CD4-positive, alpha-beta T cell treated with Interleukin-1 beta for 1 hour (primary cell): ENCODE results near the gene TANGO2.
A peak's percentile ranks its signal among the peaks of the same experiment; 100 is the strongest.

ENCODE experiments used
- DNase-seq, 2 donors: peaks; one replicate each; pipeline ENCODE4 v3.0.0-alpha.2; 2020 to 2022

TANGO2 gene

DNA sequence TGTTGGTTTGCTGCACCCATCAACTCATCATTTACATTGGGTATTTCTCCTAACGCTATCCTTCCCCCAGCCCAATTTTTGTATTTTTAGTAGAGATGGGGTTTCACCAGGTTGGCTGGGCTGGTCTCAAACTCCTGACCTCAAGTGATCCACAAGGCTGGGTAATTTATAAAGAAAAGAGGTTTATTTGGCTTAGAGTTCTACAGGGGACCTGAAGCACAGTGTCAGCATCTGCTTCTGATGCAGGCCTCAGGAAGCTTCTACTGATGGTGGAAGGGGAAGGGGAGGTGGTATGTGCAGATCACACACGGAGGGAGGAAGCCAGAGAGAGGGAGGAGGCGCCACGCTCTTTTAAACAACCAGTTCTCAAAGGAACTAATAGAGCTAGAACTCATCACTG is 25.8 kb downstream of the TANGO2 start:
- no peak for DNase-seq

DNA sequence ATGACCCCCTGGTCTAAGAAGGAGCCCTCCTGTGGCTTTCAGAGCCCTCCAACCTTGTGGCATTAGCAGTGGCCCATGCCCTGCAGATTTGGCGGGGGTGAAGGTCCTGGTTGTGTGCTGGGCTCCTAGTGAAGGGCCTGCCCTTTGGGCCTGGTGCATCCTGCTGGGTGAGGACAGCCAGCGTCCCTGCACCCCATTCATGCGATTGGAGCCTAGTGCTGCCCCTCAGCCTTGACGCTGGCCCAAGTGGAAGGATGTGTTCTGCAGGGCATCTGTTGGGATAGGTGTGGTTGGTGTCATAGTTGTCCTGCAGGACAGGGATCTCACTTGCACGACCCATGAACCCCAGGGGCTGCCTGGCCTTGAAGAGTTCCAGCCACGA is 31.0 kb downstream of the TANGO2 start:
- DNase-seq = no peak

DNA sequence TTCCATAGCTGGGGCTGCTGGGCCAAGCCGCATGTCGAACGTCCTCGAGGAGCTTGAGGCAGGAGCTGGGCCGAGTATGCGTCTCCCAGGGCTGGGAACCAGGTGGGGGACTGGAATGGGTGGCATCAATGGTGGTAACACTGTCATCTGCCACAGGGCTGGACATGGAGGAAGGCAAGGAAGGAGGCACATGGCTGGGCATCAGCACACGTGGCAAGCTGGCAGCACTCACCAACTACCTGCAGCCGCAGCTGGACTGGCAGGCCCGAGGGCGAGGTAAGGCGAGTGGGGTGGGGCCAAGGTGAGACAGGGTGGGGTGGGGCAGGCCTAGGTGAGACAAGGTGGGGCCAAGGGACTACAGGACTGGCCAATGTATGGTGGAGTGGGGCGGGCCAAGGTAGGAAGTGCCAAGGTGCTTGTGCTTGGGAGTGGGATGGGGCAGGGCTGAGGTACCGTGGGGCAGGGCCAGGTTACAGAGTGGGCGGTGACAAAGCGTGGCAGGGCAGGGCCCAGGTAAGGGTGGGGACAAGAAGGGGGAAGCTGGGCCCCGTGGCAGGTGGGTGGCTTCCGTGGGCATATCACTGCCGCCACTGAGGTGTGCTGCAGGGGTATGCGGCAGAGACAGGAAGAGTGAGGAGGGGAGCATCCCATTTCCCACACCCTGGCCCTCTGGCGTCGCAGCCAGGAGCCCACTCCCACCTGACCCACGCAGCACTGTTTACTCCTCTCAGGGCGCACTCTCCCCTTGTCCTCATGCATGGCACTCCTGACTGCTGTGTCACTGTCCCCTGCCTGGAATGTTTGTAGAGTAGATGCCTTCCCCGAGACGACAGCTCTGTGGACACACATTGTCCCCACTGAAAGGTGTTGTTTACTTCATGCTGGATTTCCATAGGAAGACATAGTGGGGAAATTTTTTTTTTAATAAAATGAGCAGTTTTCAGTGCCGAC is 31.7 kb downstream of the TANGO2 start:
- DNase-seq = no peak

DNA sequence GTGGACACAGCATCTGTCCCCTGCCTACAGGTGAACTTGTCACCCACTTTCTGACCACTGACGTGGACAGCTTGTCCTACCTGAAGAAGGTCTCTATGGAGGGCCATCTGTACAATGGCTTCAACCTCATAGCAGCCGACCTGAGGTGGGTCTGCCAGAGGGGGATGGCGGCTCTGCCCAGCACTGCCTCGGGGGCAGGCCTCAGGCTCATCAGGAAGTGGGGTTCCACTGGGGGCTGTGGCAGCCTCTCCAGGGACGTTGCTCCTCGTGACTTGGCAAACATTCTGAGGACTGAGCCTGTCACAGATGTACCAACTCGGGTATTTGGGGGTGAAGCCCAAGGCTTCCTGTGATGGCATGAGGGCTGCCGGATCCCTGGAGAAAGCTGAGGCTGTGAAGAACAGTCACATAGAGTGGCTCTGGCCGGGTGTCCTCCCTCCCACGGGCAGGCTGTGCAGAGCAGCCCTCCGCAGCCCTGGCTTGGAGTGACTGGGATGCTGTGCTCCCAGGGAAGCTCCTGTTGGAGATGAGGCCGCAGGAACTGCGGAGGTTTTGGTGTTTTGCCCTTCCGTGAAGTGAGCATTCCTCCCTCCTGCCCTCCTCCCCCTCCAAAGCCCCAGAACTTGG is 32.6 kb downstream of the TANGO2 start:
- DNase-seq = no peak

DNA sequence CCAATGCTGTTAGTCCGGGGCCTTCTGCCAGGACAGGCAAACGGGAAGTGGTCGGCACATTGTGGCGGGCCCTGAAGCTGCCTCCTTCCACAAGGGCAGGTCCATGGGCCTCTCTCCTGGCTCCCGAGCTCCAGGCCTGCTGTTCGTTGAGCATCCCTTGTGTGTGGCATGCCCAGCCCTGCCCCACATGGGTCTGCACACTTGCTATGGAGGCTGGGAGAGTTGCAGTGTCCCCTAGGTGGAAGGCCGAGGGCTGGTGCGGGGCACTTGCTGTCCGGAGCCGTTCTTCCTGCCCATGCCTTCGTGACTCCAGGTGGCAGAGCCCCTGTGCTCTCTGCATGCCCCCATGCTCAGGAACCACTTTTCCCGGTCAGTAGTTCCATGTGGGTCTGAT is 33.1 kb downstream of the TANGO2 start:
- no peak for DNase-seq

DNA sequence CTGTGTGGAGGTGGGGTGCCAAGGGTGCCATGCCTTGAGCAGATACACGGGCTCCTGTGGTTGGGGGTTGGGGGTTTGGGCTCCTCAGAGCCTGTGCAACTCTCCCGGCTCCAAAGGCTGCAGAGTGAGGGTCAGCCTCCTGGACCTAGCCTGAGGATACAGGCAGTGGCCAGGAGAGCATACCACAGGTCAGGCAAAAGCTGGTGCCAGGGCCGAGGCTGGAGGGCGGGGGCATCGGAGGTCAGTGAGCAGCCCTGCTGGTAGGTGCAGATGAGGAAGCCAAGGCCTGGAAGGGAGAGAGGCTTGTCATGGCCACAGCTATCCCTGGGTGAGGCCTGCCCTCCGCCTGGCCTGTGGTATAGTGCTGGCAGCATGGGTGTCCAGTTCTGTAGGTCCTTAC is 33.6 kb downstream of the TANGO2 start:
- no peak for DNase-seq

DNA sequence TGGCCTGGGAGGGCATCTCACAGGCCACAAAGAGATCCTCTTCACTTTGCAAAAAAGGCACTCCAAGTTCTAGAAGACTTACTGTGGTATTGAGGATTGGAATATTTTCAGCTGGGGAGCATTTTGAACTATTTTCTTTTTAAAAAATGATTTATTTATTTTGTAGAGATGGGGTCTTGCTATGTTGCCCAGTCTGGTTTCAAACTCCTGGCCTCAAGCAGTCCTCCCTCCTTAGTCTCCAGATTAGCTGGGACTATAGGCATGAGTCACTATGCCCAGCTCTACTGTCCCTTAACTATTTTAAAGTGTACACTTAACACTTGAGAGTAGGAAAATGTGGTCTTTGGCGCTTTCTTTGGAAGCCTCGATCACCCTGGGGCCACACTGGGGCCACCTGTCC is 34.2 kb downstream of the TANGO2 start:
- DNase-seq = no peak

DNA sequence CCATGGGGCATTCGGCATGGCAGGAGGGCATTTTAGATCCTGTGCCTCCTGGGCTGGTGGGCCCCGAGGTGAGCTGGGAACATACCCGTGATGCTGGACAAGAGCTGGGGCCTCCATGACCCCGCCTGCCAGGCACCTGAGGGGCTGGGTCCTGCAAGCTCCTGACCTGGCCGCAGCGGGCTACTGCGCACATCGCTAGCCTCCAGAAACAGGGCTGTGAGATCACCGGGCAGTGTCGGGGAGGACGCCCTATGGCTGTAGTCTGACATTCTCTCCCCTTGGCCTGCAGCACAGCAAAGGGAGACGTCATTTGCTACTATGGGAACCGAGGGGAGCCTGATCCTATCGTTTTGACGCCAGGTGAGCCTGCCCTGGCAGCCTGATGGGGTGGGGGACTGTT is 34.7 kb downstream of the TANGO2 start:
- no peak for DNase-seq

DNA sequence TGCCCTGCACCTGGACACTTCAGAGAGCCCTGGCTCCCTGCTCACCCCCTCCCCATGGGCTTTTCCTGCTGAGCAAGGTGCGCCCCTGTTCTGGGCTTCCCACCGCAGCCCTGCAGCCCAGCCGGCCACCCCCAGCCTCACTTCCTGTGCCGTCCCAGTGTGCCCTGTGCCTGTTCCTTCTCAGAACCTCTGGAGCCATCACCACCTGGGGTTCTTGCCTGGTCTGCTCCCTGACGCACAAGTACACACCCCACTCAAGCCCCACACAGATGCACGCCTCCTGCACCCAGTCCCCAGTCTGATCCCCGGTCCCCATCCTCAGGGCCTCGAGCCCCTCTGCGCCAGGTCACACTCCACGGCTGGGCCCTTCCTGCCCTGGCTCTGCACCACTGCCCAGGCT is 35.3 kb downstream of the TANGO2 start:
- DNase-seq = no peak

DNA sequence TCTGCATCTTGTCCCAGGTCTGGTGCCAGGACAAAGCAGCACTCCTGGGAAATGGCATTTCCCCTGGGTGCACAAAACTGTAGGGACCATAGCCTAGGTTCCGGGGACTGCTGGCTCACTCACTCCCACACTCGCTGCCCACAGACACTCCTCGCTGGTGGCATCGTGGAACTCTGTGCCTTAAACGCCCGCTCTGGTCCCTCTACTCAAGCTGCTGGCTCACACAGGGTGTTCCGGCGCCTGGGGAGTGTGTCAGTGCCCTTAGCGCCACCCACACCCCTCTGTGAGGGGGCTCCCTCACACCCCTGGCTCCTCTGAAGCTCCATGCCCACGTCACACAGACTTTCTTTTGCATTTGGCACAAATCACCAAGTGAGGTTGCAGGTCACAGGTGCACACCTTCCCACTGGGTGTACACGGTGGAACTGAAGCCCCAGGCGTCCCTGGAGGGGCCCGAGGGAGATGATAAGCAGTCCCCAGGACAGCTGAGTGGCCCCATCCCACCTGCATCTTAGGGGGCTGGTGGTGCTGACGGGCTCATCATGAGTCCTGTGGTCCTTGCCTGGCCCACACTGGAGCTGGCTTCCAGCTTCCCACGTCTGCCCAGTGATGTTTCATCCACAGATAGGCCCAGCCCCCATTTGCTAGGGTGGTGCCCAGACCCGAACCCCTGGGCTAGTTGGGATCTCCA is 35.9 kb downstream of the TANGO2 start:
- no peak for DNase-seq

DNA sequence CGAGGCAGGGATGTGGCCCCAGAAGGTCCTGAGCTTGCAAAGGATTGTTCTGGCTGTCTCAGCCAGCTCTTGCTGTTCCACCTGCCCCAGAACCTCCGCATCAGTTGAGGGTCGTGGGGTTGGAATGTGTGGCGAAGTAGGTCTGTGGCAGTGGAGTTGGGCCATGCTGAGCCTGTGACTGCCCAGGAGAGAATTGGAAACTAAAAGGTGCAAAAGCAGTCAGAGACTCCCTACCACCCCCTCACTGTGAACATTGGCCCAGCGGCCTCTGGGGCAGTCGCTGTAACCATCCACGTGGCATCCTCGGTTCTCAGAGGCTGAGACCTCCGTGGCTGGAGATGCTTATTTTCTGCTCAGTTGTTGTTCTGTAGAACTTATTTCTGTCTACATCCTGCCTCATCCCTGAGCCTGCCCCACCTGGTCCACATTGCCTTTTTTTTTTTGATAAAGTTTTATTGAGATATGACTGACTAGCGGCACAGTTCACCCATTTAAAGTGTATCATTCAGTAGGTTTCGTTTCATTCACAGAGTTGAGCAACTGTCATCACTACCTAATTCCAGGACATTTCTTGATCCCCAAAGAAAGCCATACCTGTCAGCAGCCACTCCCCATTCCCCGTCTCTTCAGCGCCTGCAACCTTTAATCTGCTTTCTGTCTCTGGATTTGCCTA is 36.8 kb downstream of the TANGO2 start:
- no peak for DNase-seq

DNA sequence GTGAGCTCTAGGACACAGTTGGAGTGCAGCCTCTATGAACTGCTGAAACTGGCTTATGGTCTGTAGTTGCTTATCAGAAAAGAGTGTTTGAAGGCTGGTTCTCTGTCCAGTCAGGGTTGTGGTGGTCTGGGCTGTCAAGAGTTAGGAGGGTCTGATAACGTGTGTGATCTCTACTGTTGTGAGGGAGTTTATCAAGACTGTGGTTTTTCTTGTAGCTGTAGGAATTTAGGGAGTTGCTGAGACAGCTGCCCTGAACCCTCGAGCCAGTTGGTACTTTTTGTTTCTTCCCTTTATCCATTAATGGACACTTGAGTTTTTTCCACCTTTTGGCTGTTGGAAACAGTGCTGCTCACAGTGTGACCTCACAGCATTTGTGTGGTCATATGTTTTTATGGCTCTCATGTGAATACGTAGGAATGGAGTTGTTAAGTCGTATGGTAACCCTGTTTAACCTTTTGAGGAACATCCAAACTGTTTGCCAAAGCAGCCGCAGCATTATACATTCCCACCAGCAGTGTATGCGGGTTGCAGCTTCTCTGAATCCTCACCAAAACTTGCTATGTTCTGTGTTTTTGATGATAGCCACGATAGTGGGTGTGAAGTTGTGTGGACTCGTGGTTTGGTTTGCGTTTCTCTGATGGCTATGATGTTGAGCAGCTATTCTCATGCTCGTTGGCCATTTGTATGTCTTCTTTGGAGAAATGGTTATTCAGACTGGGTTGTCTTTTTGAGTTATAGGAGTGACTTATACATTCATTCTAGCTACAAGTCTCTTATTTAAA is 38.3 kb downstream of the TANGO2 start:
- DNase-seq = no peak

DNA sequence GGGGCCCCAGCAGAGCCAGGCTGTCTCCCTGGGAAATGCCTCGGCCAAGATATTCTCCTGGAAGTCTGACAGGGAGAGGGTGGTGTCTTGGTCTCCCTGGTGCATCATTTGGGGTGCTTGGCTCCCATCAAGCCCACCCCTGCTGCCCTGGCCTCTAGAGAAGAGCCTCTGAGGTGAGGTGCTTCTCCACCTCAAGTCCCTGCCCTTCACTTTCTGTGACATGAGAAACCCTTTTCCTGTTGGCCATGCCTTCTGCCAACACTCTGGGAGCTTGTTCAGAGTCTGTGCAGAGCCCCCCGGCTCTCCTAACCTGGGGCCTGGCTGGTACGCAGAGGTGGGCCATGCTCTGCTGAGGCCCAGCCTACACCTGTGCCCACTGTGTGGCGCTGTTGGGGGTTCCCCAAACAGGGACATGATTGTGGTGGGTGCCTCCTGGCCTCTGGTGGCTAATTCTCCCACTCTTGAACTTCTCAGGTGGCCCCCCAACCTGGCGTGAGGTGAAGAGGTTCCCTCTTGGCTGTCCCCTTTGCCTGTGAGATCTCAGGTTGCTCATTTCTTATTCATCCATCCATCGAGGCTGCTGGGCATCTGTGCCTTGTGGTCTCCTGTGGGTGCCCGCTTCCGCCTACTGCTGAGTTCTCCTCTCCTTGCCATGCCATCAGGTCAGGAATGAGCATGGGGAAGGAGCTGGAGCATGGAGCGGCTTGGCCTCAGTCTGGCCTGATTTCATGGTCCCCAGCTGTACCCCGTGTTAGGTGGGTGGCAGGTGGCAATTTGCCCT is 40.0 kb downstream of the TANGO2 start:
- DNase-seq = peak in 1 of 2 donors; percentile 11

DNA sequence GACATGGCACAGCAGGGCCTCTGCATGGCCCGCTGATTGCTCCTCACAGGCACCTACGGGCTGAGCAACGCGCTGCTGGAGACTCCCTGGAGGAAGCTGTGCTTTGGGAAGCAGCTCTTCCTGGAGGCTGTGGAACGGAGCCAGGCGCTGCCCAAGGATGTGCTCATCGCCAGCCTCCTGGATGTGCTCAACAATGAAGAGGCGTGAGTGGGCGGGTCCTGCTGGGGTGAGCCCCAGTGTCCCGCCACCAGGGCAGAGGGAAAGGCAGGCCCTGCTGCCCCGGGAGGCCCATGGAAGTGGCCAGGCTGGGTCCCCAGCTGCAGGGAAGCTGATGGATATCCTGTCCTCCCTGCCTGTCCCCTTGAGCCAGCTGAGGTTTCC is 40.6 kb downstream of the TANGO2 start:
- DNase-seq = no peak

DNA sequence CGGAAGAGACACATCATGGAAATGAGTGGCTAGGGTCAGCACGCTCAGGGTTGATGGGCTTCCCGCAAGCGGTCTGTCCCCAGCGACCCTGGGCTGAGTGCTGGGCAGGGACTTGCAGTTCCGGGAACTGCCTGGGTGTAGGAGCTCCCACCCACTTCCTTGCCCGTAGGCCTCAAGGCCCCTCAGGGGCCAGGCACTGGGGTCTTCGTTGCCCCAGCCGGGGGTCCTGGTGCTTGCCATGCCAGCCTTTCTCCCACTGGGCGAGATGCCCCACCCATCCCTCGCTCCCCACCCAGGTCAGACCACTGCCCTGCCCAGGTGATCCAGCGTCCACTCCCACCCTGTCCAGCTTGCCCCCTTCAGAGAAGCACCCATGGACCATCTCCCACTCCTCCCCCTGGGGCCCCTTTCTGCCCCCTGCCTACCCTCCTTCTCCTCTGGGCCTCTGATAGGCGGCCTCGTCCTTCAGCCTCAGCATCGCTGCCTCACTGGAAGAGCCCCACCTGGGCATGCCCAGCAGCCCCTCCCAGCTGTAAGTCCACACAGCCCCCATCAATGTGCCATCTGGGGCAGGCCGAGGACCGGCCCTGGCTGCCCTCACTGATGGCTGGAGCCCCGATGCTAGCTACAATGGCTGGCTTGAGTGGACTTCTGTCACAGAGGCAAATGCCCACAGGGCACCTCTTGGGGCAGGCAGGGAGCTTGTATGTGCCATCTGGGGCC is 41.3 kb downstream of the TANGO2 start:
- no peak for DNase-seq

DNA sequence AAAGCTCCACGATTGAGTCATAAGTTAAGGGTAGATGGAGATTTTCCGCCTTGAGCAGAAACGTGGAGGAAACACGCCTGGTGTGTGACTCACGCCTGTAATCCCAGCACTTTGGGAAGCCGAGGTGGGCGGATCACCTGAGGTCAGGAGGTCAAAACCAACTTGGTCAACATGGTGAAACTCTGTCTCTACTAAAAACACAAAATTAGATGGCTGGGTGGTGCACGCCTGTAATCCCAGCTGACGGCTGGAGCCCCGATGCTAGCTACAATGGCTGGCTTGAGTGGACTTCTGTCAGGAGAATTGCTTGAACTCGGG is 41.8 kb downstream of the TANGO2 start:
- no peak for DNase-seq

DNA sequence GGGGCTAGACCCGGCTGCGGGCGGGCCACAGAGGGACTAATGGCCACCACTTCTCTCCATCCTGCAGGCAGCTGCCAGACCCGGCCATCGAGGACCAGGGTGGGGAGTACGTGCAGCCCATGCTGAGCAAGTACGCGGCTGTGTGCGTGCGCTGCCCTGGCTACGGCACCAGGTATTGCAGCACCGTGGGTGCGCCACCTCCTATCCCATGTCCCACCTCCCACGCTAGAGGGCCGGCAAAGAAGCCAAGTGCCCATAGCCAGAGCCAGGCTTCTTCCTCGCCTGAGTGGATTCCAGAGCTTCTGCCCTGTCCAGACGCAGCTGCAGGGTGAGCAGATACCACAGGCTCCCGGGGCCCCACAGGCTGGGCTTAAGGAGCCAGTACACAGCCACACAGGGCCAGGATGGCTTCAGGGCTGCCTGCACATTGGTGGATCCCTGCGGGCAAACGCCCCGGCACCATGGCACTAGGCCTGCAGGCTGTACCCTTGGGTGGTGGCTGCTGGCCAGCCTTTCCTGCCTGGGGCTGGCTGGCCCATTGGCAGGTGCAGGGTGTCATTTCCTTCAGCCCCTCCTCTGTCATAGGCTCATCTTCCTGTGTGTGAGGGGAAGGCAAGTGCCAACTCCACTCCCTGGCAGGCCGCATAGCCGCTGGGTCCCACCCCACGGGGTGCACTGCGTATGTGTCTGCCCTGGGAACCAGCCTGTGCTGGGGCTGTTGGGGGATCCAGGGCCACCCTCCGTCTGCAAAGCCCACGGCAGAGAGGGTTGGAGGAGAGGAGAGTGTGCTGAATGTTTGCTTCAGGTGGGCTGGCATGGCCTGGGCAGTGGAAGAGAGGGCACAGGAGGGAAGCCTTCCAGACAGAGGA is 42.6 kb downstream of the TANGO2 start:
- DNase-seq = no peak

DNA sequence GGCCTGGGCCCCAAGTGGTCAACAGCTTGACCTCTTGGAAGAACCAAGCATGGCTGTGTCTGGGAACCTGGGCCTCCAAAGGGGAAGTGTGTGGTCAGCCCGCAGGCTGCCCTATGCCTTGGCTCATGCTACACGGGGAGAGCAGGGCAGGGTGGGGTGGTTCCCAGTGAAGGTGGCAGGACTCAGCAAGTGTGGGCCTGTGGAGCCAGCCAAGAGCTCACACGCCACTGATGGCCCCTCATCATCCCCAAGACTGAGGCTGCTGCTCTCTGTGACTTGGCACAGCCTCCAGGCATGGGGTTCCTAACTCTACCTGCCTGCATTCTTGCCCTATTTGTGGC is 43.2 kb downstream of the TANGO2 start:
- no peak for DNase-seq

DNA sequence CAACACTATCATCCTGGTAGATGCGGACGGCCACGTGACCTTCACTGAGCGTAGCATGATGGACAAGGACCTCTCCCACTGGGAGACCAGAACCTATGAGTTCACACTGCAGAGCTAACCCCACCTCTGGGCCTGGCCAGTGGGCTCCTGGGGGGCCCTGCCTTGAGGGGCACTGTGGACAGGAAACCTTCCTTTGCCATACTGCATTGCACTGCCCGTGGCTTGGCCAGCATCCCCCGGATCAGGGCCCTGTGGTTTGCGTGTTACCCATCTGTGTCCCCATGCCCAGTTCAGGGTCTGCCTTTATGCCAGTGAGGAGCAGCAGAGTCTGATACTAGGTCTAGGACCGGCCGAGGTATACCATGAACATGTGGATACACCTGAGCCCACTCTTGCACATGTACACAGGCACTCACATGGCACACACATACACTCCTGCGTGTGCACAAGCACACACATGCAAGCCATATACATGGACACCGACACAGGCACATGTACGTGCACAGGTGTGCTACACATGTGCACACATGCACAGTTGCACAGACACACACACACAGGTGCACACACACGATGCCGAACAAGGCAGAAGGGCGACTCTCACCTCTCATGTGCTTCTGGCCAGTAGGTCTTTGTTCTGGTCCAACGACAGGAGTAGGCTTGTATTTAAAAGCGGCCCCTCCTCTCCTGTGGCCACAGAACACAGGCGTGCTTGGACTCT is 43.8 kb downstream of the TANGO2 start:
- DNase-seq = no peak
